ENCODE results near the gene BMPER.

- TF ChIP-seq SIN3A (IDR thresholded peaks at IDR 0.05; ENCODE audit: borderline replicate concordance, insufficient read depth, low read length) (no peak), POLR2AphosphoS5 (IDR thresholded peaks at IDR 0.05; ENCODE audit: low read depth, low read length) (no peak), REST (IDR thresholded peaks at IDR 0.05; ENCODE audit: insufficient read depth in 1 of 2, low read depth in 2 of 2, low read length in 2 of 2) (no peak), TAF1 (IDR thresholded peaks at IDR 0.05; ENCODE audit: borderline replicate concordance, insufficient read depth, low read length) (no peak)
Observed at GRCh38 chr7:34041707-34042106, 136.4 kb downstream of the BMPER start.
